Measurements from ENCODE around the gene NQO2.

DNA sequence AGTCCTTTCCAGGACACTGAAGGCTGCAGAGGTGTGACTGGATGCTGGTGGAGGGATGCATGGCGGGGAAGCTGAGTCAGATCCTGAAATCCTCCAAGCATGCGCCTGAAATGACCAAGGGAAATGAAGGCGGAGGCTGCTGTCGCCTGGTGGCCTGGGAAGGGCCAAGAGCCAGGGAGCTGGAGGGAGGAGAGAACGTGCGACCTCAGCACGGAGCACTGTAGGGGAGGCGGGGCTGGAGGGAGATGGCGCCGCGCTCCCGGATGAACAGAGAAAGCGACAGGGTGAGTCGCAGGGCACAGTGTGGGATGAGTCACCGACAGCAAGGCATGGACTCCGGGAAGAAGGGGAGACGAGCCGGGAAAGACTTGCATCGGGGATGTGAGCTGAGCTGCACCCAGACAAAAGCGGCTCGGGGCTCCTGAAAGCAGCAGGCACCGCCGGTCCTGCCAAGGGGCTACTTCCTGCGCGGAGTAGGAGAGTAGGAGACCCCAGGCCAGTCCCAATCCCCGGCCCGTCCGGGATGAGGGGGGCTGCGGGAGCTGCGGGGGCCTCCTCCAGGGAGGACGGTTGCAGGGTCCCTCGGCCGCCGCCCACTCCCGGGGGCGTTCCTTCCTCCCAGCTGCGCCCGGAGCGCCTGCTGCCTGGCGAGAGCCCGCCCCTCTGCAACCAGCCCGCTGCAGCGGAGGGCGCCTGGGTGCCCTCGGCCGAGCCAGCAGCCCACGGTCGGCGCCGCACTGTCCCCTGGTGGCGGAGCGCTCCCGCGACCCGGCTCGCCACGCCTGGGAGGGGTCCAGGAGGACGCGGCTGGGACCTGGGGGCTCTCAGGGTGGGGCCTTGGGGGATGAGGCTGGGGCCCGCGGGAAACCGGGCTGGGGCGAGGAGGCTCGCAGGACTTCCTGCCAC, 11.0 kb upstream of the NQO2 start:
- TF ChIP-seq, protein P1, sequence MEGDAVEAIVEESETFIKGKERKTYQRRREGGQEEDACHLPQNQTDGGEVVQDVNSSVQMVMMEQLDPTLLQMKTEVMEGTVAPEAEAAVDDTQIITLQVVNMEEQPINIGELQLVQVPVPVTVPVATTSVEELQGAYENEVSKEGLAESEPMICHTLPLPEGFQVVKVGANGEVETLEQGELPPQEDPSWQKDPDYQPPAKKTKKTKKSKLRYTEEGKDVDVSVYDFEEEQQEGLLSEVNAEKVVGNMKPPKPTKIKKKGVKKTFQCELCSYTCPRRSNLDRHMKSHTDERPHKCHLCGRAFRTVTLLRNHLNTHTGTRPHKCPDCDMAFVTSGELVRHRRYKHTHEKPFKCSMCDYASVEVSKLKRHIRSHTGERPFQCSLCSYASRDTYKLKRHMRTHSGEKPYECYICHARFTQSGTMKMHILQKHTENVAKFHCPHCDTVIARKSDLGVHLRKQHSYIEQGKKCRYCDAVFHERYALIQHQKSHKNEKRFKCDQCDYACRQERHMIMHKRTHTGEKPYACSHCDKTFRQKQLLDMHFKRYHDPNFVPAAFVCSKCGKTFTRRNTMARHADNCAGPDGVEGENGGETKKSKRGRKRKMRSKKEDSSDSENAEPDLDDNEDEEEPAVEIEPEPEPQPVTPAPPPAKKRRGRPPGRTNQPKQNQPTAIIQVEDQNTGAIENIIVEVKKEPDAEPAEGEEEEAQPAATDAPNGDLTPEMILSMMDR (tag by site-specific recombination; IDR thresholded peaks at IDR 0.05): peak; percentile 77; the same call in 1 of the 2 replicates
- TF ChIP-seq ZNF707 (tag by site-specific recombination; IDR thresholded peaks at IDR 0.05): no peak
- TF ChIP-seq, protein P2, sequence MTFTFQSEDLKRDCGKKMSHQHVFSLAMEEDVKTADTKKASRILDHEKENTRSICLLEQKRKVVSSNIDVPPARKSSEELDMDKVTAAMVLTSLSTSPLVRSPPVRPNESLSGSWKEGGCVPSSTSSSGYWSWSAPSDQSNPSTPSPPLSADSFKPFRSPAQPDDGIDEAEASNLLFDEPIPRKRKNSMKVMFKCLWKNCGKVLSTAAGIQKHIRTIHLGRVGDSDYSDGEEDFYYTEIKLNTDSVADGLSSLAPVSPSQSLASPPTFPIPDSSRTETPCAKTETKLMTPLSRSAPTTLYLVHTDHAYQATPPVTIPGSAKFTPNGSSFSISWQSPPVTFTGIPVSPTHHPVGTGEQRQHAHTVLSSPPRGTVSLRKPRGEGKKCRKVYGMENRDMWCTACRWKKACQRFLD (tag by site-specific recombination; IDR thresholded peaks at IDR 0.05): no peak
